Measurements from ENCODE around the gene OPRD1.
"Not testable (repeated sequence)": the region's sequence is repeated elsewhere in the genome, so short reads cannot be mapped to it uniquely, and the experiment has no call there.

Gene OPRD1

GRCh38 chr1:28811766-28812668 is at the start of gene OPRD1:
TSS of gene OPRD1 (plus strand) at chr1:28812170. CDS start at chr1:28812384, 214 bp downstream.
- ChIA-PET POLR2A (ENCODE audit: low non-redundant PET) (no interaction called here), CTCF (interaction anchor here (0.7 to 0.8 kb wide), 2 partner anchors 65 to 394 kb away, joined by 3 to 5 read pairs; no protein-coding TSS in a partner anchor)
- TF ChIP-seq CTCF (conservative IDR thresholded peaks at IDR 0.05; ENCODE audit: low read depth) = no peak
- no peak within 1 kb of the TSS for H3K27ac ChIP-seq
- no peak for DNase-seq (ENCODE audit: low spot score)

- TF ChIP-seq CTCF (conservative IDR thresholded peaks at IDR 0.05; ENCODE audit: low read depth) = no peak
- no peak overlapping the region for H3K27ac ChIP-seq
- CTCF ChIA-PET = interaction anchor here (0.6 kb wide), 1 partner anchor 11 kb away, joined by 3 read pairs; no protein-coding TSS in a partner anchor
- DNase-seq (ENCODE audit: low spot score) = no peak
- POLR2A ChIA-PET (ENCODE audit: low non-redundant PET) = no interaction called here
These were observed 45.3 kb upstream of the OPRD1 start for GRCh38 chr1:28766532-28767183.

- no peak for TF ChIP-seq CTCF (conservative IDR thresholded peaks at IDR 0.05; ENCODE audit: low read depth)
- no peak overlapping the region for H3K27ac ChIP-seq
- DNase-seq (ENCODE audit: low spot score) = no peak
- POLR2A ChIA-PET (ENCODE audit: low non-redundant PET) = no interaction called here
- CTCF ChIA-PET = no interaction called here
These were observed 41.3 kb upstream of the OPRD1 start for GRCh38 chr1:28770601-28771165.

- DNase-seq (ENCODE audit: low spot score); POLR2A ChIA-PET (ENCODE audit: low non-redundant PET); CTCF ChIA-PET; H3K27ac ChIP-seq: not testable (repeated sequence)
These were observed 40.0 kb upstream of the OPRD1 start for GRCh38 chr1:28771921-28772320.

GRCh38 chr1:28773105-28773504 is 38.9 kb upstream of the OPRD1 start:
- POLR2A ChIA-PET (ENCODE audit: low non-redundant PET) = no interaction called here
- CTCF ChIA-PET = interaction anchor here (3.1 kb wide), 1 partner anchor 104 kb away, joined by 13 read pairs; no protein-coding TSS in a partner anchor

More at GRCh38 chr1:28773105-28773504, 38.9 kb upstream of the OPRD1 start:
- DNase-seq (ENCODE audit: low spot score) = no peak
- no peak overlapping the region for H3K27ac ChIP-seq
- no peak for TF ChIP-seq CTCF (conservative IDR thresholded peaks at IDR 0.05; ENCODE audit: low read depth)

Measured in RWPE1 (cell line).